Neural cell (in vitro differentiated cells): ENCODE data around the gene STX8. TPM values are rescaled to one million over a fixed set of nuclear protein-coding genes. Genes with fewer than 3 reads are reported as not detected.

Experiments
- H2AFZ ChIP-seq: fragments of 200-600, 300-800 bp; sonication (generic), shearing (Covaris generic); 2 replicates; pipeline ENCODE4 v1.6.0; 2014; ENCODE audit warnings: low read depth, mild to moderate bottlenecking, antibody characterized with exemption, low read length, moderate library complexity
- H3F3A ChIP-seq: fragments of 200-600 bp; shearing (Covaris generic); 2 replicates; pipeline ENCODE4 v1.6.1; 2016; ENCODE audit warnings: mild to moderate bottlenecking, moderate library complexity, mixed read lengths, antibody characterized with exemption, low read length; ENCODE audit not compliant: insufficient read depth, poor library complexity, severe bottlenecking
- H3K27ac ChIP-seq: fragments of 200-600, 300-800 bp; sonication (generic), shearing (Covaris generic); 2 replicates; pipeline ENCODE4 v1.5.1; 2014; ENCODE audit warnings: mild to moderate bottlenecking, low read length, moderate library complexity
- H3K27me3 ChIP-seq: fragments of 300-800, 200-600 bp; sonication (generic), shearing (Covaris generic); 2 replicates; pipeline ENCODE4 v1.6.0; 2014; ENCODE audit warnings: mild to moderate bottlenecking, low read depth, low read length, moderate library complexity; ENCODE audit not compliant: insufficient read depth
- H3K36me3 ChIP-seq: fragments of 300-800, 200-600 bp; sonication (generic), shearing (Covaris generic); 2 replicates; pipeline ENCODE4 v1.5.1; 2014; ENCODE audit warnings: mild to moderate bottlenecking, antibody characterized with exemption, low read length, moderate library complexity; ENCODE audit not compliant: insufficient read depth
- H3K4me2 ChIP-seq: fragments of 300-800, 200-600 bp; sonication (generic), shearing (Covaris generic); 2 replicates; pipeline ENCODE4 v1.6.0; 2014; ENCODE audit warnings: mild to moderate bottlenecking, low read length
- H3K4me3 ChIP-seq: fragments of 300-800, 200-600 bp; sonication (generic), shearing (Covaris generic); 2 replicates; pipeline ENCODE4 v1.5.1; 2014; ENCODE audit warnings: mild to moderate bottlenecking, low read length, moderate library complexity
- H3K79me2 ChIP-seq: fragments of 200-600 bp; shearing (Covaris generic); replicated peaks from 2 replicates; pipeline ENCODE4 v1.6.0; 2014; ENCODE audit warnings: mild to moderate bottlenecking, low read length, moderate library complexity; ENCODE audit not compliant: insufficient read depth
- H3K9ac ChIP-seq: fragments of 300-800, 200-600 bp; sonication (generic), shearing (Covaris generic); 2 replicates; pipeline ENCODE4 v1.6.1; 2016; ENCODE audit warnings: mild to moderate bottlenecking, low read length, mixed read lengths
- H3K9me2 ChIP-seq: fragments of 200-600 bp; shearing (Covaris generic); 2 replicates; pipeline ENCODE4 v1.6.1; 2016; ENCODE audit warnings: mild to moderate bottlenecking, low read length, mixed read lengths; ENCODE audit not compliant: insufficient read depth
- H3K9me3 ChIP-seq: fragments of 200-600, 300-800 bp; sonication (generic), shearing (Covaris generic); 2 replicates; pipeline ENCODE4 v1.6.1; 2016; ENCODE audit warnings: mild to moderate bottlenecking, mixed run types, low read length, moderate library complexity, mixed read lengths
- H4K20me1 ChIP-seq: fragments of 200-600 bp; shearing (Covaris generic); 2 replicates; pipeline ENCODE4 v1.6.1; 2016; ENCODE audit warnings: mild to moderate bottlenecking, mixed run types; ENCODE audit not compliant: insufficient read depth
- CTCF ChIP-seq: fragments of 450-650 bp; IDR thresholded peaks from 2 replicates; pipeline ENCODE4 v1.5.1; 2014; ENCODE audit warnings: antibody characterized with exemption, mild to moderate bottlenecking, moderate library complexity; ENCODE audit not compliant: poor library complexity, severe bottlenecking
- EP300 ChIP-seq: fragments of 450-650 bp; conservative IDR thresholded peaks from 2 replicates; pipeline ENCODE4 v1.6.1; 2014; ENCODE audit warnings: antibody characterized with exemption, mild to moderate bottlenecking, moderate library complexity; ENCODE audit not compliant: poor library complexity, severe bottlenecking
- EZH2 ChIP-seq: fragments of 200-600, 300-800 bp; shearing (Covaris generic), sonication (generic); IDR thresholded peaks from 2 replicates; pipeline ENCODE4 v1.6.1; 2014; ENCODE audit warnings: antibody characterized with exemption, low read length, borderline replicate concordance, mild to moderate bottlenecking; ENCODE audit not compliant: insufficient read depth, poor library complexity, severe bottlenecking
- MXI1 ChIP-seq: fragments of 450-650 bp; conservative IDR thresholded peaks from 2 replicates; pipeline ENCODE4 v1.6.1; 2014; ENCODE audit warnings: antibody characterized with exemption, mild to moderate bottlenecking; ENCODE audit not compliant: poor library complexity, severe bottlenecking
- POLR2AphosphoS5 ChIP-seq: IDR thresholded peaks from 2 replicates; pipeline ENCODE4 v1.6.1; 2012
- RAD21 ChIP-seq: fragments of 450-650 bp; conservative IDR thresholded peaks from 2 replicates; pipeline ENCODE4 v1.6.1; 2014; ENCODE audit warnings: antibody characterized with exemption, mild to moderate bottlenecking, moderate library complexity
- REST ChIP-seq: IDR thresholded peaks from 2 replicates; pipeline ENCODE4 v1.6.1; 2012; ENCODE audit warnings: borderline replicate concordance
- SMC3 ChIP-seq: fragments of 450-650 bp; conservative IDR thresholded peaks from 2 replicates; pipeline ENCODE4 v1.6.1; 2014; ENCODE audit warnings: antibody characterized with exemption, mild to moderate bottlenecking, moderate library complexity; ENCODE audit not compliant: poor library complexity
- TAF1 ChIP-seq: IDR thresholded peaks from 2 replicates; pipeline ENCODE4 v1.6.1; 2012; ENCODE audit warnings: low read depth
- polyA plus RNA-seq: library from polyadenylated mRNA; depleted of rRNA; stranded (reverse); fragments of >200 nt; gene quantifications from 2 replicates; pipeline ENCODE4 v1.2.3, GENCODE V29; 2014
- small RNA-seq, 3 experiments: library from RNA; depleted of rRNA; stranded (forward); fragments of <200 nt; gene quantifications; one replicate each; pipeline ENCODE3, GENCODE V24; 2012

Gene STX8
- polyA plus RNA-seq, 1 donor from 2014 or later: 100 TPM

- H3K79me2 ChIP-seq: no peaks in the 10 kb centered on the region
- no peaks in the 10 kb centered on the region for H3K27me3 ChIP-seq
- no peaks in the 10 kb centered on the region for H3K9me3 ChIP-seq
- no peak overlapping the region for H3K27ac ChIP-seq
- no peaks in the 10 kb centered on the region for H3K9me2 ChIP-seq
- no peaks in the 10 kb centered on the region for H3F3A ChIP-seq
- H3K4me2 ChIP-seq: no peak overlapping the region
- H3K9ac ChIP-seq: no peak overlapping the region
- no peaks in the 10 kb centered on the region for H3K36me3 ChIP-seq
- TF ChIP-seq REST (no peak), SMC3 (no peak), EZH2 (no peak), CTCF (no peak), RAD21 (no peak), POLR2AphosphoS5 (no peak), TAF1 (no peak), MXI1 (no peak), EP300 (no peak)
- H3K4me3 ChIP-seq: no peak overlapping the region
- H4K20me1 ChIP-seq: no peaks in the 10 kb centered on the region
- H2AFZ ChIP-seq: no peak overlapping the region
Observed at GRCh38 chr17:9202532-9202931, 373.1 kb downstream of the STX8 start.

GRCh38 chr17:9200699-9201359 lies 374.8 kb downstream of the STX8 start:
- no peak overlapping the region for H3K4me3 ChIP-seq
- TF ChIP-seq TAF1 (no peak), SMC3 (no peak), EP300 (no peak), RAD21 (no peak), CTCF (no peak)

More at GRCh38 chr17:9200699-9201359, 374.8 kb downstream of the STX8 start:
- Histone ChIP-seq H3K27me3 (no peaks in the 10 kb centered on the region), H4K20me1 (no peaks in the 10 kb centered on the region), H3K9me3 (no peaks in the 10 kb centered on the region), H3K36me3 (no peaks in the 10 kb centered on the region), H3K4me2 (no peak overlapping the region), H3K9me2 (no peaks in the 10 kb centered on the region), H3K79me2 (no peaks in the 10 kb centered on the region), H3F3A (no peaks in the 10 kb centered on the region), H2AFZ (no peak overlapping the region), H3K27ac (no peak overlapping the region), H3K9ac (no peak overlapping the region)

Small RNAs within 50 kb of the gene (small RNA-seq; reads per million reads assigned to genes)
- gene AC005695.3: 0 reads per million in 3 experiments

Other genes with a start within 250 kb of the STX8 start
- gene CFAP52, start 822 bp upstream of the STX8 start, polyA plus RNA-seq: 1.9 TPM in 1 of 2 replicates, not detected in the other
- gene USP43, start 69.7 kb upstream of the STX8 start, polyA plus RNA-seq: 0.46 and 0.53 TPM in 2 replicates
- gene DHRS7C, start 215.8 kb upstream of the STX8 start, polyA plus RNA-seq: not detected in 2 replicates
- not detected in 2 replicates for gene GSG1L2, start 246.3 kb upstream of the STX8 start, polyA plus RNA-seq